PC-3 (cell line): Measurements from ENCODE around the gene CSNK1G1. TPM values are rescaled to one million over a fixed set of nuclear protein-coding genes. Genes with fewer than 3 reads are reported as not detected.
"Not testable (repeated sequence)": the region's sequence is repeated elsewhere in the genome, so short reads cannot be mapped to it uniquely, and the experiment has no call there.

Experiments
- ATAC-seq: fragments of 200-7000 bp; cut with Tn5 transposase; 2 replicates; pipeline ENCODE4 v1.9.1; 2020; ENCODE audit warnings: mild to moderate bottlenecking, moderate library complexity
- BruUV-seq: library from RNA; stranded (reverse); fragments of 400-500 nt; replicated peaks from 2 replicates; lab custom pipeline; 2021; lab: Mats Ljungman, UMichigan
- CTCF ChIA-PET: fragments of 300-600 bp; sonication (Branson Sonifier 250); formaldehyde crosslinking; loops from one replicate; lab custom pipeline; 2022; ENCODE audit warnings: antibody characterized with exemption; lab: Charles Lee
- POLR2A ChIA-PET: fragments of 300-600 bp; sonication (Branson Sonifier 250); formaldehyde crosslinking; loops from one replicate; lab custom pipeline; 2022; ENCODE audit warnings: antibody characterized with exemption; ENCODE audit not compliant: unreplicated experiment; lab: Charles Lee
- DNase-seq: peaks from one replicate; pipeline ENCODE4 v3.0.0-alpha.2; 2015
- H2AFZ ChIP-seq: fragments of 300-600 bp; sonication (generic); 2 replicates; pipeline ENCODE4 v1.6.0; 2016; ENCODE audit warnings: antibody characterized with exemption, low read length
- H3F3A ChIP-seq: fragments of 300-600 bp; sonication (generic); one replicate; pipeline ENCODE4 v1.6.0; 2017; ENCODE audit warnings: antibody characterized with exemption, low read length, control low read depth, mild to moderate bottlenecking; ENCODE audit not compliant: unreplicated experiment
- H3K27ac ChIP-seq: fragments of 300-600 bp; sonication (generic); 2 replicates; pipeline ENCODE4 v1.5.1; 2016; ENCODE audit warnings: mild to moderate bottlenecking, low read length
- H3K27me3 ChIP-seq: fragments of 300-600 bp; sonication (generic); 2 replicates; pipeline ENCODE4 v1.6.1; 2016; ENCODE audit warnings: low read length, mixed read lengths
- H3K36me3 ChIP-seq: fragments of 300-600 bp; sonication (generic); 2 replicates; pipeline ENCODE4 v1.6.1; 2016; ENCODE audit warnings: low read depth, mixed run types, low read length, mixed read lengths
- H3K4me1 ChIP-seq: fragments of 300-600 bp; sonication (generic); 2 replicates; pipeline ENCODE4 v1.5.1; 2016; ENCODE audit warnings: low read length; ENCODE audit not compliant: insufficient read depth
- H3K4me2 ChIP-seq: fragments of 300-600 bp; sonication (generic); 2 replicates; pipeline ENCODE4 v1.6.0; 2016; ENCODE audit warnings: low read length
- H3K4me3 ChIP-seq: fragments of 300-600 bp; sonication (generic); 2 replicates; pipeline ENCODE4 v1.5.1; 2016; ENCODE audit warnings: mild to moderate bottlenecking, low read length, mixed read lengths
- H3K79me2 ChIP-seq: fragments of 300-600 bp; sonication (generic); 2 replicates; pipeline ENCODE4 v1.6.1; 2017; ENCODE audit warnings: low read length, mixed read lengths
- H3K9ac ChIP-seq: fragments of 300-600 bp; sonication (generic); 2 replicates; pipeline ENCODE4 v1.6.0; 2016; ENCODE audit warnings: mild to moderate bottlenecking, low read length
- H3K9me2 ChIP-seq: fragments of 300-600 bp; sonication (generic); replicated peaks from 2 replicates; pipeline ENCODE4 v1.6.1; 2016; ENCODE audit warnings: mixed run types, low read length, mixed read lengths
- H3K9me3 ChIP-seq: fragments of 300-600 bp; sonication (generic); 2 replicates; pipeline ENCODE4 v1.6.1; 2016; ENCODE audit warnings: low read length, mixed read lengths
- H4K20me1 ChIP-seq: fragments of 300-600 bp; sonication (generic); 2 replicates; pipeline ENCODE4 v1.6.1; 2016; ENCODE audit warnings: low read length, mixed read lengths
- EZH2 ChIP-seq: fragments of 300-600 bp; sonication (generic); IDR thresholded peaks from one replicate; pipeline ENCODE4 v1.6.1; 2017; ENCODE audit warnings: antibody characterized with exemption, mild to moderate bottlenecking, low read length; ENCODE audit not compliant: unreplicated experiment
- EZH2phosphoT487 ChIP-seq: fragments of 300-600 bp; sonication (generic); IDR thresholded peaks from 2 replicates; pipeline ENCODE4 v1.6.1; 2018; ENCODE audit warnings: mild to moderate bottlenecking, antibody characterized with exemption, low read length, borderline replicate concordance
- intact Hi-C: fragments of 100-400 bp; cut with micrococcal nuclease; formaldehyde crosslinking; loops from 2 replicates; pipeline ENCODE4 v1.9.0; 2023
- total RNA-seq: library from RNA; depleted of rRNA; stranded (reverse); fragments of >200 nt; gene quantifications from 2 replicates; pipeline ENCODE4 v1.2.3, GENCODE V29; 2014
- TF ChIP-seq, protein P1 (sequence below): fragments of 300-600 bp; sonication (generic); conservative IDR thresholded peaks from 2 replicates; pipeline ENCODE4 v1.5.1; 2017; ENCODE audit warnings: antibody characterized with exemption, low read depth, mild to moderate bottlenecking, low read length

Gene CSNK1G1
- total RNA-seq, 1 experiment from 2014 or later: 9.8 TPM

DNA sequence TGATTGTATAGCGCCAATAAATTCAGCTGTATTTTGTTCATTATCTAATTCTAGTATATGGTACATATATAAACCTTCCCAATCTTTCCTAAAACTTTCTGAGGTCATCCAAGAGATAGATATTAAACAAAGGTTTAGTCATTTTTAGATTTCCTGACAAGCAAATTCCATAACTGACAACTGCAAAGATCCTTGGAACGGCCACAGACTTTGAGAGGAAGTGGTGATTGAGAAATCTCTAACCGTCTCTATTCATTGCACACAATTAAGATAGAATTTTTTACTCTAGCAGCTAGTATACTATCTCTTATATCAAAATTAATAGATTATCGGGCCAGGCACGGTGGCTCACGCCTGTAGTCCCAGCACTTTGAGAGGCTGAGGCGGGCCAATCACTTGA lies 4.7 kb downstream of the CSNK1G1 start:
- Histone ChIP-seq H3K9ac (no peak overlapping the region), H3K4me1 (peaks cover 5% of the 10 kb centered on the region; the same call in 1 of the 2 replicates), H3K36me3 (no peaks in the 10 kb centered on the region), H2AFZ (no peak overlapping the region), H3K9me2 (no peaks in the 10 kb centered on the region), H3K79me2 (peaks cover 61% of the 10 kb centered on the region), H4K20me1 (no peaks in the 10 kb centered on the region), H3K27ac (peak overlapping the region; percentile 37; the same call in 1 of the 2 replicates), H3K4me3 (no peak overlapping the region), H3K27me3 (no peaks in the 10 kb centered on the region), H3K9me3 (no peaks in the 10 kb centered on the region), H3F3A (no peaks in the 10 kb centered on the region), H3K4me2 (no peak overlapping the region)
- intact Hi-C loops: no loop called here
- no peak for TF ChIP-seq EZH2phosphoT487
- TF ChIP-seq EZH2: no peak
- TF ChIP-seq, protein P1, sequence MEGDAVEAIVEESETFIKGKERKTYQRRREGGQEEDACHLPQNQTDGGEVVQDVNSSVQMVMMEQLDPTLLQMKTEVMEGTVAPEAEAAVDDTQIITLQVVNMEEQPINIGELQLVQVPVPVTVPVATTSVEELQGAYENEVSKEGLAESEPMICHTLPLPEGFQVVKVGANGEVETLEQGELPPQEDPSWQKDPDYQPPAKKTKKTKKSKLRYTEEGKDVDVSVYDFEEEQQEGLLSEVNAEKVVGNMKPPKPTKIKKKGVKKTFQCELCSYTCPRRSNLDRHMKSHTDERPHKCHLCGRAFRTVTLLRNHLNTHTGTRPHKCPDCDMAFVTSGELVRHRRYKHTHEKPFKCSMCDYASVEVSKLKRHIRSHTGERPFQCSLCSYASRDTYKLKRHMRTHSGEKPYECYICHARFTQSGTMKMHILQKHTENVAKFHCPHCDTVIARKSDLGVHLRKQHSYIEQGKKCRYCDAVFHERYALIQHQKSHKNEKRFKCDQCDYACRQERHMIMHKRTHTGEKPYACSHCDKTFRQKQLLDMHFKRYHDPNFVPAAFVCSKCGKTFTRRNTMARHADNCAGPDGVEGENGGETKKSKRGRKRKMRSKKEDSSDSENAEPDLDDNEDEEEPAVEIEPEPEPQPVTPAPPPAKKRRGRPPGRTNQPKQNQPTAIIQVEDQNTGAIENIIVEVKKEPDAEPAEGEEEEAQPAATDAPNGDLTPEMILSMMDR: no peak
- ATAC-seq (peak; percentile 8; the same call in 1 of the 2 replicates), DNase-seq (peak; percentile 25)
- ChIA-PET POLR2A (interaction anchor here (0.7 kb wide), 1 partner anchor 67 kb away, joined by 3 read pairs; no protein-coding TSS in a partner anchor), CTCF (no interaction called here)
- BruUV-seq: no TSS peak

- Histone ChIP-seq H4K20me1 (no peaks in the 10 kb centered on the region), H3F3A (no peaks in the 10 kb centered on the region), H3K9me3 (no peaks in the 10 kb centered on the region), H3K4me1 (no peaks in the 10 kb centered on the region; the same call in 1 of the 2 replicates), H2AFZ (no peak overlapping the region), H3K9me2 (no peaks in the 10 kb centered on the region), H3K27ac (no peak overlapping the region), H3K4me3 (no peak overlapping the region), H3K4me2 (no peak overlapping the region), H3K9ac (no peak overlapping the region), H3K79me2 (peaks cover 56% of the 10 kb centered on the region), H3K36me3 (no peaks in the 10 kb centered on the region), H3K27me3 (no peaks in the 10 kb centered on the region)
- TF ChIP-seq EZH2: no peak
- DNase-seq: no peak
- no TSS peak for BruUV-seq
- ATAC-seq: no peak
- intact Hi-C loops: no loop called here
- CTCF ChIA-PET: no interaction called here
- POLR2A ChIA-PET: no interaction called here
These were observed 6.6 kb downstream of the CSNK1G1 start for GRCh38 chr15:64349375-64349774.

- ChIA-PET CTCF (no interaction called here), POLR2A (no interaction called here)
- Histone ChIP-seq H3K79me2 (peaks cover 50% of the 10 kb centered on the region), H3K9ac (no peak overlapping the region), H3K27ac (no peak overlapping the region), H2AFZ (no peak overlapping the region), H3K9me3 (no peaks in the 10 kb centered on the region), H3K36me3 (no peaks in the 10 kb centered on the region), H4K20me1 (no peaks in the 10 kb centered on the region), H3K4me2 (no peak overlapping the region), H3K4me3 (no peak overlapping the region), H3F3A (no peaks in the 10 kb centered on the region), H3K9me2 (no peaks in the 10 kb centered on the region), H3K4me1 (peaks cover 6% of the 10 kb centered on the region), H3K27me3 (no peaks in the 10 kb centered on the region)
- ATAC-seq (peak; percentile 50; the same call in 1 of the 2 replicates), DNase-seq (no peak)
- BruUV-seq: no TSS peak
- intact Hi-C loops: no loop called here
- no peak for TF ChIP-seq EZH2phosphoT487
- no peak for TF ChIP-seq EZH2
- TF ChIP-seq, protein P1: no peak
These were observed 7.5 kb downstream of the CSNK1G1 start for GRCh38 chr15:64348455-64348854.

GRCh38 chr15:64346242-64346641 lies 9.7 kb downstream of the CSNK1G1 start:
- H3K27ac ChIP-seq: not testable (repeated sequence)
- CTCF ChIA-PET: interaction anchor here (0.7 kb wide), 1 partner anchor 10 kb away, joined by 3 read pairs; the partner anchor contains the start of gene CSNK1G1

More at GRCh38 chr15:64346242-64346641, 9.7 kb downstream of the CSNK1G1 start:
- POLR2A ChIA-PET, H4K20me1 ChIP-seq, H3K9me3 ChIP-seq, H3F3A ChIP-seq, H3K9ac ChIP-seq, H3K36me3 ChIP-seq, H3K9me2 ChIP-seq, DNase-seq, BruUV-seq, ATAC-seq, H3K27me3 ChIP-seq, H3K4me3 ChIP-seq, intact Hi-C loops, H3K4me2 ChIP-seq, H2AFZ ChIP-seq: not testable (repeated sequence)
- Histone ChIP-seq H3K79me2 (peaks cover 44% of the 10 kb centered on the region), H3K4me1 (peaks cover 18% of the 10 kb centered on the region)
